Measurements from ENCODE around the gene ZNF770. TPM values are rescaled to one million over a fixed set of nuclear protein-coding genes. Genes with fewer than 3 reads are reported as not detected.
"Not testable (repeated sequence)": the region's sequence is repeated elsewhere in the genome, so short reads cannot be mapped to it uniquely, and the experiment has no call there.

Gene ZNF770
- total and polyA plus RNA-seq, 9 of the 15 experiments (the other 6 are each of a cell fraction or from before 2014, with no cell fraction given): 3.4 to 50.8 (median 40.3) TPM

- no peak for TF ChIP-seq JUNB (CRISPR knock-in tag; conservative IDR thresholded peaks at IDR 0.05)
Measured at GRCh38 chr15:34933432-34933975, 54.6 kb downstream of the ZNF770 start (continued).

GRCh38 chr15:34928349-34928748 is 59.7 kb downstream of the ZNF770 start:
- WGBS (ENCODE audit: insufficient coverage, low coverage, missing lambda C conversion rate): 96% methylated on average over 6 of the region's 6 CpGs
- POLR2A ChIA-PET; DNase-seq (ENCODE audit: extremely low read depth in 1 of 4, low spot score in 3 of 4); H3K9ac ChIP-seq (ENCODE audit: insufficient read depth in 1 of 2, low read depth in 2 of 2, low read length in 2 of 2); H3K4me2 ChIP-seq (ENCODE audit: insufficient read depth, low read length); H3K9me1 ChIP-seq (ENCODE audit: control insufficient read depth, insufficient read depth, low read length); BruUV-seq (replicated peaks); H3K79me2 ChIP-seq (ENCODE audit: control insufficient read depth, insufficient read depth, low read length); CTCF ChIA-PET (ENCODE audit: low intra/inter-chr PET ratio); H3K4me3 ChIP-seq; H3K27me3 ChIP-seq (ENCODE audit: control insufficient read depth in 2 of 2, insufficient read depth in 2 of 2, low read length in 2 of 2); ATAC-seq; H4K20me1 ChIP-seq (replicated peaks; ENCODE audit: control insufficient read depth, insufficient read depth, low read length); H3K9me3 ChIP-seq (replicated peaks; ENCODE audit: control insufficient read depth, insufficient read depth, low read depth, low read length); in situ Hi-C loops (cut with MboI); H2AFZ ChIP-seq (ENCODE audit: low read depth, low read length); H3K27ac ChIP-seq (ENCODE audit: extremely low read depth, low read depth, low read length); intact Hi-C loops (cut with micrococcal nuclease); H3K4me1 ChIP-seq (replicated peaks in 1 of 2; ENCODE audit: control insufficient read depth in 2 of 2, insufficient read depth in 2 of 2, low read length in 2 of 2): not testable (repeated sequence)
- TF ChIP-seq BCOR (IDR thresholded peaks at IDR 0.05): 0 out of 2 replicates have a peak, but pooled peaks have one; percentile 21
- peak; percentile 27 for TF ChIP-seq RBM25 (IDR thresholded peaks at IDR 0.05; ENCODE audit: low read depth, low read length, severe bottlenecking)
- peak; percentile 96 for TF ChIP-seq ZNF146 (CRISPR knock-in tag; IDR thresholded peaks at IDR 0.05; ENCODE audit: unreplicated experiment)
- peaks cover 79% of the 10 kb centered on the region for H3K36me3 ChIP-seq (ENCODE audit: control insufficient read depth, insufficient read depth, low read length)
- FAIRE-seq: peak; percentile 46

Other genes with a start within 250 kb of the ZNF770 start
- not detected in 2 replicates for gene GJD2, start 233.3 kb downstream of the ZNF770 start, total RNA-seq (2014; rRNA removed)
- gene GJD2, start 233.3 kb downstream of the ZNF770 start, total RNA-seq (2014; rRNA removed; fragmentation: Illumina TruSeq; extraction: Trizol): not detected in 2 replicates
- gene GJD2, start 233.3 kb downstream of the ZNF770 start, total RNA-seq (2015; rRNA removed; fragmentation: Illumina TruSeq; extraction: Trizol): not detected in 2 replicates
- gene GJD2, start 233.3 kb downstream of the ZNF770 start, total RNA-seq (2021): not detected in 2 replicates
- not detected in 2 replicates for gene GJD2, start 233.3 kb downstream of the ZNF770 start, polyA plus RNA-seq (2011; rRNA removed)
- gene GJD2, start 233.3 kb downstream of the ZNF770 start, polyA plus RNA-seq (2014; fragmentation: Illumina TruSeq; extraction: Trizol): not detected in 2 replicates
- not detected for gene GJD2, start 233.3 kb downstream of the ZNF770 start, polyA plus RNA-seq (2014; fragmentation: Nextera tagmentation; extraction: Ambion mirVana)
- gene GJD2, start 233.3 kb downstream of the ZNF770 start, polyA plus RNA-seq (2014; rRNA removed): not detected in 2 replicates
- not detected in 2 replicates for gene ACTC1, start 192.7 kb downstream of the ZNF770 start, total RNA-seq (2014; rRNA removed)
- gene ACTC1, start 192.7 kb downstream of the ZNF770 start, total RNA-seq (2014; rRNA removed; fragmentation: Illumina TruSeq; extraction: Trizol): 0.18 TPM in 1 of 2 replicates, not detected in the other
- 0.33 TPM in 1 of 2 replicates, not detected in the other for gene ACTC1, start 192.7 kb downstream of the ZNF770 start, total RNA-seq (2015; rRNA removed; fragmentation: Illumina TruSeq; extraction: Trizol)
- gene ACTC1, start 192.7 kb downstream of the ZNF770 start, total RNA-seq (2021): 0.09 TPM in 1 of 2 replicates, not detected in the other
- 0.16 and 0.84 TPM in 2 replicates for gene ACTC1, start 192.7 kb downstream of the ZNF770 start, polyA plus RNA-seq (2011; rRNA removed)
- gene ACTC1, start 192.7 kb downstream of the ZNF770 start, polyA plus RNA-seq (2014; fragmentation: Illumina TruSeq; extraction: Trizol): 0.10 TPM in 1 of 2 replicates, not detected in the other
- gene ACTC1, start 192.7 kb downstream of the ZNF770 start, polyA plus RNA-seq (2014; fragmentation: Nextera tagmentation; extraction: Ambion mirVana): under 1 TPM in 1 of 2 experiments, not detected in 1; 0.15 TPM
- gene ACTC1, start 192.7 kb downstream of the ZNF770 start, polyA plus RNA-seq (2014; rRNA removed): 0.08 TPM in 1 of 2 replicates, not detected in the other
- gene AQR, start 18.5 kb downstream of the ZNF770 start, total RNA-seq (2014; rRNA removed): 22.0 and 31.8 TPM in 2 replicates
- 49.3 and 58.4 TPM in 2 replicates for gene AQR, start 18.5 kb downstream of the ZNF770 start, total RNA-seq (2014; rRNA removed; fragmentation: Illumina TruSeq; extraction: Trizol)
- 48.6 and 53.4 TPM in 2 replicates for gene AQR, start 18.5 kb downstream of the ZNF770 start, total RNA-seq (2015; rRNA removed; fragmentation: Illumina TruSeq; extraction: Trizol)
- gene AQR, start 18.5 kb downstream of the ZNF770 start, total RNA-seq (2021): 39.3 and 39.4 TPM in 2 replicates
- gene AQR, start 18.5 kb downstream of the ZNF770 start, polyA plus RNA-seq (2011; rRNA removed): 55.3 and 62.9 TPM in 2 replicates
- gene AQR, start 18.5 kb downstream of the ZNF770 start, polyA plus RNA-seq (2014; fragmentation: Illumina TruSeq; extraction: Trizol): 43.6 and 59.4 TPM in 2 replicates
- 10 to 100 TPM; 27.9 to 39.2 TPM for gene AQR, start 18.5 kb downstream of the ZNF770 start, polyA plus RNA-seq (2014; fragmentation: Nextera tagmentation; extraction: Ambion mirVana)
- 25.0 and 28.5 TPM in 2 replicates for gene AQR, start 18.5 kb downstream of the ZNF770 start, polyA plus RNA-seq (2014; rRNA removed)
- gene NANOGP8, start 97.0 kb upstream of the ZNF770 start, total RNA-seq (2014; rRNA removed): not detected in 2 replicates
- gene NANOGP8, start 97.0 kb upstream of the ZNF770 start, total RNA-seq (2014; rRNA removed; fragmentation: Illumina TruSeq; extraction: Trizol): not detected in 2 replicates
- gene NANOGP8, start 97.0 kb upstream of the ZNF770 start, total RNA-seq (2015; rRNA removed; fragmentation: Illumina TruSeq; extraction: Trizol): not detected in 2 replicates
- gene NANOGP8, start 97.0 kb upstream of the ZNF770 start, total RNA-seq (2021): not detected in 2 replicates
- not detected in 2 replicates for gene NANOGP8, start 97.0 kb upstream of the ZNF770 start, polyA plus RNA-seq (2011; rRNA removed)
- gene NANOGP8, start 97.0 kb upstream of the ZNF770 start, polyA plus RNA-seq (2014; fragmentation: Illumina TruSeq; extraction: Trizol): not detected in 2 replicates
- not detected for gene NANOGP8, start 97.0 kb upstream of the ZNF770 start, polyA plus RNA-seq (2014; fragmentation: Nextera tagmentation; extraction: Ambion mirVana)
- not detected in 2 replicates for gene NANOGP8, start 97.0 kb upstream of the ZNF770 start, polyA plus RNA-seq (2014; rRNA removed)

All from K562 (cell line).